ENCODE data around the gene UGT1A8. TPM values are rescaled to one million over a fixed set of nuclear protein-coding genes. Genes with fewer than 3 reads are reported as not detected.

UGT1A8 gene
- total and polyA plus RNA-seq, 2 experiments from 2014 or later = 0.10 TPM; not detected in 1

DNA sequence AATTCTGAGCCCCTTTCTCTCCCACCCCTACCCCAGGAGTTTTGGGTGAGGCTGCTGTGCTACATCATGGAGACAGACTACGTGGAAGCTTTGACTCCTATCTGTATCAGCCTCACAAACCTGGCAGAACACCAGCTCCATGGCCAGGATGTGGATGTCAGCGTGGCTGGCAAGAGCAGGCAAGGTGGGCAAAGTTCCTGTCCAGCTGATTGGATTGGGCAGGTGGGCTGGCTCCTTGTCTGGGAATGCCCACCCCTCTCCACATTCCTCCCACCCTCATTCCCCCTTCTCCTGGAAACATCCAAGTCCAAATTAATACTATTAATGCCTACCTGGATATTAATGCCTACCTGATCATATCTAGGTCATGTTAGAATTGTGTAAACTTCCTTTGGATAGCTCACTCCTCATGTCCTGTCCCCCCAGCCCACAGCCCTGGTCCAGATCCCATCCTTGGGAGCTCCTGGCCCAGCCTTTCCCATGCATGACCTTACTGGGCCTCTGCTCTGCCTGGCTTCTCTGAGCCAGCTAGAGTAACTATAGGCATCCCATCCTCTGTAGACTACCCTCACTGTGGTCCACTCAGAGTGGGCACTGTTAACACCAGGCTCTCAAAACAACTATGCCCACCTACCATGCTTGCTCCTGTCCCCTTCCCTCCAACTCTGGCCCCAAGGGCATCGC lies 184.8 kb downstream of the UGT1A8 start:
- 74% methylated on average over 3 of the region's 3 CpGs for WGBS (ENCODE audit: low lambda C conversion rate, missing lambda C conversion rate)
- H3K27ac ChIP-seq = no peak overlapping the region
- no peaks in the 10 kb centered on the region for H3K36me3 ChIP-seq (replicated peaks; ENCODE audit: insufficient read depth, low read depth)
- H3K9me2 ChIP-seq (replicated peaks; ENCODE audit: insufficient read depth) = no peaks in the 10 kb centered on the region
- no peaks in the 10 kb centered on the region for H3K4me1 ChIP-seq (ENCODE audit: insufficient read depth)
- H3K79me2 ChIP-seq = no peaks in the 10 kb centered on the region
- H3K9me3 ChIP-seq (ENCODE audit: low read depth) = no peaks in the 10 kb centered on the region
- TF ChIP-seq EZH2 (IDR thresholded peaks at IDR 0.05; ENCODE audit: borderline replicate concordance) = no peak
- TF ChIP-seq EZH2phosphoT487 (IDR thresholded peaks at IDR 0.05; ENCODE audit: low read depth, severe bottlenecking, unreplicated experiment) = no peak
- TF ChIP-seq, protein P1, sequence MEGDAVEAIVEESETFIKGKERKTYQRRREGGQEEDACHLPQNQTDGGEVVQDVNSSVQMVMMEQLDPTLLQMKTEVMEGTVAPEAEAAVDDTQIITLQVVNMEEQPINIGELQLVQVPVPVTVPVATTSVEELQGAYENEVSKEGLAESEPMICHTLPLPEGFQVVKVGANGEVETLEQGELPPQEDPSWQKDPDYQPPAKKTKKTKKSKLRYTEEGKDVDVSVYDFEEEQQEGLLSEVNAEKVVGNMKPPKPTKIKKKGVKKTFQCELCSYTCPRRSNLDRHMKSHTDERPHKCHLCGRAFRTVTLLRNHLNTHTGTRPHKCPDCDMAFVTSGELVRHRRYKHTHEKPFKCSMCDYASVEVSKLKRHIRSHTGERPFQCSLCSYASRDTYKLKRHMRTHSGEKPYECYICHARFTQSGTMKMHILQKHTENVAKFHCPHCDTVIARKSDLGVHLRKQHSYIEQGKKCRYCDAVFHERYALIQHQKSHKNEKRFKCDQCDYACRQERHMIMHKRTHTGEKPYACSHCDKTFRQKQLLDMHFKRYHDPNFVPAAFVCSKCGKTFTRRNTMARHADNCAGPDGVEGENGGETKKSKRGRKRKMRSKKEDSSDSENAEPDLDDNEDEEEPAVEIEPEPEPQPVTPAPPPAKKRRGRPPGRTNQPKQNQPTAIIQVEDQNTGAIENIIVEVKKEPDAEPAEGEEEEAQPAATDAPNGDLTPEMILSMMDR (IDR thresholded peaks at IDR 0.05; ENCODE audit: poor library complexity) = no peak
- DNase-seq (ENCODE audit: low spot score) = no peak
- no peak overlapping the region for H2AFZ ChIP-seq
- H3K4me3 ChIP-seq = no peak overlapping the region
- no peaks in the 10 kb centered on the region for H3K27me3 ChIP-seq
- H4K20me1 ChIP-seq (ENCODE audit: insufficient read depth, poor library complexity, severe bottlenecking) = no peaks in the 10 kb centered on the region
- H3K4me2 ChIP-seq = no peak overlapping the region

DNA sequence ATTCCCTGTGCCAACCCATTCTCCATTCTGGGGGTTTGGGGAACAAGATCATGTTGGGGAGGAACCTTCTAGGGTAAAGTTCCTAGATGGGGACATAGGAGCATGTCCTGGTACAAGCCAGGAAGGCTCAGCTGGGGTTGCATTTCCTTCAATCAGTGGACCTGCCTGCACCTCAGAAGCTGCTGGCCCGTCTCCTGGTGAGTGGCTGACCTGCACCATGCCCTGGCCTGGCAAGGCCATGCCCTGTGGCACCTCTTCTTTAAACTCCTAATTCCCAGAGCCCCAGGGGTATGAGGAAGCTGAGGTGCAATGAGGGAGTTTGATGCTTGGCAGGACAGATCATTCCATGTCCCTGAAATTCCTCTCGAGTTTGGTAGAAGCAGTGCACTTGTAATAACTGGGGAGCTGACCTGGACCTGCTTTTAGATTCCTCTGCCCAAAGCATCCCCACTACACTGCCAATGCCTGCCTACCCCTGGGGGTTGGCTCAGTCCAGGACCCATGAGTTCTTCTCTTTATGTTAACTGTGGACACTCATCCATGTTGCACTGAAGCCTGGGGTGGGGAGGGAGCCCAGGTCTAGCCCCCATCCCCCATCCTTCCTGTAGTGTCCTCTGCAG lies 186.0 kb downstream of the UGT1A8 start:
- no peak for DNase-seq (ENCODE audit: low spot score)
- no peak for TF ChIP-seq EZH2 (IDR thresholded peaks at IDR 0.05; ENCODE audit: borderline replicate concordance)
- no peak for TF ChIP-seq EZH2phosphoT487 (IDR thresholded peaks at IDR 0.05; ENCODE audit: low read depth, severe bottlenecking, unreplicated experiment)
- TF ChIP-seq, protein P1 (IDR thresholded peaks at IDR 0.05; ENCODE audit: poor library complexity) = no peak
- Histone ChIP-seq H3K4me1 (ENCODE audit: insufficient read depth) (no peaks in the 10 kb centered on the region), H3K36me3 (replicated peaks; ENCODE audit: insufficient read depth, low read depth) (no peaks in the 10 kb centered on the region), H3K27me3 (no peaks in the 10 kb centered on the region), H3K4me3 (no peak overlapping the region), H3K4me2 (no peak overlapping the region), H3K79me2 (no peaks in the 10 kb centered on the region), H3K9me3 (ENCODE audit: low read depth) (no peaks in the 10 kb centered on the region), H4K20me1 (ENCODE audit: insufficient read depth, poor library complexity, severe bottlenecking) (no peaks in the 10 kb centered on the region), H2AFZ (no peak overlapping the region), H3K9me2 (replicated peaks; ENCODE audit: insufficient read depth) (no peaks in the 10 kb centered on the region), H3K27ac (no peak overlapping the region)
- WGBS (ENCODE audit: low lambda C conversion rate, missing lambda C conversion rate) = 81% methylated on average over 2 of the region's 2 CpGs

DNA sequence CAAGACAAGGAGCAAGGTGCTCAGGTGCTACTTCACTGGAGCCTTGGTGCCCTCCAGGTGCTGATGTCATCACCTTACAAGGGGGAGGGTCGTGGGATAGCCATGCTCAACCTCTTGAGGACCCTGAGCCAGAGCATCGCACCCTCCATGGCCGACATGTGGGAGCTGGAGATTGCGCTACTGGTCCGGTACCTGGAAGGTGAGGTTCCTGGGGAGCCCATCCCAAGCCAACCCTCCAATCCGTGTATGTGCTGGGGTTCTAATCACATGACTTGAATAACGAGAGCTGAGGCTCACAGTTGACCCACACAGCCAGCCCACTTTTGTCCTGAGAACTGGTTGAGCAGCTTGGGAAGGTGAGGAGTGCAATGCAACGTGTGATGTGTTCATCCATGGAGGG lies 186.6 kb downstream of the UGT1A8 start:
- Histone ChIP-seq H3K9me3 (ENCODE audit: low read depth) (no peaks in the 10 kb centered on the region), H3K4me3 (no peak overlapping the region), H3K79me2 (no peaks in the 10 kb centered on the region), H3K36me3 (replicated peaks; ENCODE audit: insufficient read depth, low read depth) (no peaks in the 10 kb centered on the region), H3K4me1 (ENCODE audit: insufficient read depth) (no peaks in the 10 kb centered on the region), H4K20me1 (ENCODE audit: insufficient read depth, poor library complexity, severe bottlenecking) (no peaks in the 10 kb centered on the region), H3K27me3 (no peaks in the 10 kb centered on the region), H3K27ac (no peak overlapping the region), H3K9me2 (replicated peaks; ENCODE audit: insufficient read depth) (no peaks in the 10 kb centered on the region), H3K4me2 (no peak overlapping the region), H2AFZ (no peak overlapping the region)
- WGBS (ENCODE audit: low lambda C conversion rate, missing lambda C conversion rate) = 68% methylated on average over 8 of the region's 8 CpGs
- DNase-seq (ENCODE audit: low spot score) = no peak
- TF ChIP-seq, protein P1 (IDR thresholded peaks at IDR 0.05; ENCODE audit: poor library complexity) = no peak
- TF ChIP-seq EZH2phosphoT487 (IDR thresholded peaks at IDR 0.05; ENCODE audit: low read depth, severe bottlenecking, unreplicated experiment) (no peak), EZH2 (IDR thresholded peaks at IDR 0.05; ENCODE audit: borderline replicate concordance) (no peak)

Measured in hepatocyte (in vitro differentiated cells).